PC-3 (cell line): ENCODE results near the gene ASAP3. TPM values are rescaled to one million over a fixed set of nuclear protein-coding genes. Genes with fewer than 3 reads are reported as not detected.

Experiments
- ATAC-seq: fragments of 200-7000 bp; cut with Tn5 transposase; 2 replicates; pipeline ENCODE4 v1.9.1; 2020; ENCODE audit warnings: mild to moderate bottlenecking, moderate library complexity
- BruUV-seq: library from RNA; stranded (reverse); fragments of 400-500 nt; replicated peaks from 2 replicates; lab custom pipeline; 2021; lab: Mats Ljungman, UMichigan
- CTCF ChIA-PET: fragments of 300-600 bp; sonication (Branson Sonifier 250); formaldehyde crosslinking; loops from one replicate; lab custom pipeline; 2022; ENCODE audit warnings: antibody characterized with exemption; lab: Charles Lee
- POLR2A ChIA-PET: fragments of 300-600 bp; sonication (Branson Sonifier 250); formaldehyde crosslinking; loops from one replicate; lab custom pipeline; 2022; ENCODE audit warnings: antibody characterized with exemption; ENCODE audit not compliant: unreplicated experiment; lab: Charles Lee
- DNase-seq: peaks from one replicate; pipeline ENCODE4 v3.0.0-alpha.2; 2015
- H2AFZ ChIP-seq: fragments of 300-600 bp; sonication (generic); 2 replicates; pipeline ENCODE4 v1.6.0; 2016; ENCODE audit warnings: antibody characterized with exemption, low read length
- H3F3A ChIP-seq: fragments of 300-600 bp; sonication (generic); one replicate; pipeline ENCODE4 v1.6.0; 2017; ENCODE audit warnings: antibody characterized with exemption, low read length, control low read depth, mild to moderate bottlenecking; ENCODE audit not compliant: unreplicated experiment
- H3K27ac ChIP-seq: fragments of 300-600 bp; sonication (generic); 2 replicates; pipeline ENCODE4 v1.5.1; 2016; ENCODE audit warnings: mild to moderate bottlenecking, low read length
- H3K27me3 ChIP-seq: fragments of 300-600 bp; sonication (generic); 2 replicates; pipeline ENCODE4 v1.6.1; 2016; ENCODE audit warnings: low read length, mixed read lengths
- H3K36me3 ChIP-seq: fragments of 300-600 bp; sonication (generic); 2 replicates; pipeline ENCODE4 v1.6.1; 2016; ENCODE audit warnings: low read depth, mixed run types, low read length, mixed read lengths
- H3K4me1 ChIP-seq: fragments of 300-600 bp; sonication (generic); 2 replicates; pipeline ENCODE4 v1.5.1; 2016; ENCODE audit warnings: low read length; ENCODE audit not compliant: insufficient read depth
- H3K4me2 ChIP-seq: fragments of 300-600 bp; sonication (generic); 2 replicates; pipeline ENCODE4 v1.6.0; 2016; ENCODE audit warnings: low read length
- H3K4me3 ChIP-seq: fragments of 300-600 bp; sonication (generic); 2 replicates; pipeline ENCODE4 v1.5.1; 2016; ENCODE audit warnings: mild to moderate bottlenecking, low read length, mixed read lengths
- H3K79me2 ChIP-seq: fragments of 300-600 bp; sonication (generic); 2 replicates; pipeline ENCODE4 v1.6.1; 2017; ENCODE audit warnings: low read length, mixed read lengths
- H3K9ac ChIP-seq: fragments of 300-600 bp; sonication (generic); 2 replicates; pipeline ENCODE4 v1.6.0; 2016; ENCODE audit warnings: mild to moderate bottlenecking, low read length
- H3K9me2 ChIP-seq: fragments of 300-600 bp; sonication (generic); replicated peaks from 2 replicates; pipeline ENCODE4 v1.6.1; 2016; ENCODE audit warnings: mixed run types, low read length, mixed read lengths
- H3K9me3 ChIP-seq: fragments of 300-600 bp; sonication (generic); 2 replicates; pipeline ENCODE4 v1.6.1; 2016; ENCODE audit warnings: low read length, mixed read lengths
- H4K20me1 ChIP-seq: fragments of 300-600 bp; sonication (generic); 2 replicates; pipeline ENCODE4 v1.6.1; 2016; ENCODE audit warnings: low read length, mixed read lengths
- CTCF ChIP-seq: fragments of 300-600 bp; sonication (generic); conservative IDR thresholded peaks from 2 replicates; pipeline ENCODE4 v1.5.1; 2017; ENCODE audit warnings: antibody characterized with exemption, low read depth, mild to moderate bottlenecking, low read length
- EZH2 ChIP-seq: fragments of 300-600 bp; sonication (generic); IDR thresholded peaks from one replicate; pipeline ENCODE4 v1.6.1; 2017; ENCODE audit warnings: antibody characterized with exemption, mild to moderate bottlenecking, low read length; ENCODE audit not compliant: unreplicated experiment
- EZH2phosphoT487 ChIP-seq: fragments of 300-600 bp; sonication (generic); IDR thresholded peaks from 2 replicates; pipeline ENCODE4 v1.6.1; 2018; ENCODE audit warnings: mild to moderate bottlenecking, antibody characterized with exemption, low read length, borderline replicate concordance
- intact Hi-C: fragments of 100-400 bp; cut with micrococcal nuclease; formaldehyde crosslinking; loops from 2 replicates; pipeline ENCODE4 v1.9.0; 2023
- total RNA-seq: library from RNA; depleted of rRNA; stranded (reverse); fragments of >200 nt; gene quantifications from 2 replicates; pipeline ENCODE4 v1.2.3, GENCODE V29; 2014

Gene ASAP3
- total RNA-seq, 1 experiment from 2014 or later, result 12.8 TPM

- peak overlapping the region; percentile 19; the same call in 1 of the 2 replicates for H3K4me3 ChIP-seq
- intact Hi-C loops, result loop anchor here (2.0 to 5.0 kb wide), 2 partner anchors 62 to 115 kb away; partner anchors contain the start of gene ASAP3
- H3K9ac ChIP-seq, result peak overlapping the region; percentile 9; the same call in 1 of the 2 replicates
- H3K79me2 ChIP-seq, result peaks cover 15% of the 10 kb centered on the region; the same call in 1 of the 2 replicates
- TF ChIP-seq CTCF, result no peak
- TF ChIP-seq EZH2, result no peak
- no peak for TF ChIP-seq EZH2phosphoT487
- peak; percentile 68 for DNase-seq
- ChIA-PET CTCF (interaction anchor here (1.2 to 1.6 kb wide), 3 partner anchors 19 to 215 kb away, joined by 3 to 8 read pairs (median 3); no protein-coding TSS in a partner anchor), POLR2A (interaction anchor here (0.5 kb wide), 1 partner anchor 20 kb away, joined by 3 read pairs; no protein-coding TSS in a partner anchor)
- H3K27me3 ChIP-seq, result no peaks in the 10 kb centered on the region
- peak; percentile 65 for ATAC-seq
- peak overlapping the region; percentile 69 for H2AFZ ChIP-seq
- H3K27ac ChIP-seq, result peak overlapping the region; percentile 59
- no peaks in the 10 kb centered on the region for H3F3A ChIP-seq
- peaks cover 23% of the 10 kb centered on the region for H3K4me1 ChIP-seq
- H3K4me2 ChIP-seq, result peak overlapping the region; percentile 98
- no peaks in the 10 kb centered on the region for H4K20me1 ChIP-seq
- no TSS peak for BruUV-seq
- H3K9me2 ChIP-seq, result no peaks in the 10 kb centered on the region
- no peaks in the 10 kb centered on the region for H3K36me3 ChIP-seq
- no peaks in the 10 kb centered on the region for H3K9me3 ChIP-seq
Measured at GRCh38 chr1:23422241-23422877, 61.6 kb downstream of the ASAP3 start.

GRCh38 chr1:23421753-23422240 lies 62.2 kb downstream of the ASAP3 start:
- H2AFZ ChIP-seq, result peak overlapping the region; percentile 69
- peak overlapping the region; percentile 98 for H3K4me2 ChIP-seq
- intact Hi-C loops, result loop anchor here (2.0 to 5.0 kb wide), 2 partner anchors 63 to 116 kb away; partner anchors contain the start of gene ASAP3

More at GRCh38 chr1:23421753-23422240, 62.2 kb downstream of the ASAP3 start:
- Histone ChIP-seq H4K20me1 (no peaks in the 10 kb centered on the region), H3K36me3 (no peaks in the 10 kb centered on the region), H3K4me3 (peak overlapping the region; percentile 19; the same call in 1 of the 2 replicates), H3K27ac (peak overlapping the region; percentile 59), H3F3A (no peaks in the 10 kb centered on the region), H3K79me2 (peaks cover 15% of the 10 kb centered on the region; the same call in 1 of the 2 replicates), H3K9ac (peak overlapping the region; percentile 9; the same call in 1 of the 2 replicates), H3K9me3 (no peaks in the 10 kb centered on the region), H3K4me1 (peaks cover 23% of the 10 kb centered on the region), H3K27me3 (no peaks in the 10 kb centered on the region), H3K9me2 (no peaks in the 10 kb centered on the region)
- ATAC-seq, result peak; percentile 4
- TF ChIP-seq CTCF, result peak; percentile 35; the same call in 1 of the 2 replicates
- no peak for TF ChIP-seq EZH2
- POLR2A ChIA-PET, result no interaction called here
- CTCF ChIA-PET, result interaction anchor here (1.2 to 1.6 kb wide), 2 partner anchors 18 to 216 kb away, joined by 3 to 8 read pairs; no protein-coding TSS in a partner anchor
- DNase-seq, result peak; percentile 36
- BruUV-seq, result TSS peak; percentile 14
